Prostate gland (tissue), 2 donors: ENCODE data around the gene PHF21B.

Experiments
- CTCF ChIP-seq, 4 experiments: fragments of 200-600 bp in 2 of 4; fragments of 450-650 bp in 2 of 4; sonication (generic) in 2 of 4; IDR thresholded peaks; 1 replicate in 3 of 4; 2 replicates in 1 of 4; pipeline ENCODE4 v1.5.1; 2016 to 2019; ENCODE audit warnings: antibody characterized with exemption in 4 of 4, mild to moderate bottlenecking in 2 of 4, moderate library complexity in 2 of 4
- POLR2A ChIP-seq: fragments of 450-650 bp; IDR thresholded peaks from one replicate; pipeline ENCODE4 v1.6.1; 2016; ENCODE audit warnings: antibody characterized with exemption, mild to moderate bottlenecking
- POLR2AphosphoS5 ChIP-seq: sonication (generic); formaldehyde crosslinking; IDR thresholded peaks from one replicate; pipeline ENCODE4 v1.6.1; 2017; ENCODE audit warnings: antibody characterized with exemption

GRCh38 chr22:44879301-44879680 lies 130.5 kb downstream of the PHF21B start:
- TF ChIP-seq CTCF (IDR thresholded peaks at IDR 0.05): no peak
- TF ChIP-seq POLR2AphosphoS5: no peak
- no peak for TF ChIP-seq POLR2A
